ENCODE measurements around the gene ZNF33B. TPM values are rescaled to one million over a fixed set of nuclear protein-coding genes. Genes with fewer than 3 reads are reported as not detected.
"Not testable (repeated sequence)": the region's sequence is repeated elsewhere in the genome, so short reads cannot be mapped to it uniquely, and the experiment has no call there.

ZNF33B gene
- total RNA-seq, 2 donors from 2014 or later: 25.6 to 32.6 TPM

- Histone ChIP-seq H3K27ac (no peak overlapping the region), H3K27me3 (replicated peaks; ENCODE audit: insufficient read depth) (no peaks in the 10 kb centered on the region), H3K4me1 (replicated peaks) (no peaks in the 10 kb centered on the region), H3K9me3 (no peaks in the 10 kb centered on the region), H3K36me3 (no peaks in the 10 kb centered on the region), H3K4me3 (no peak overlapping the region)
- 82% methylated on average over 5 of the region's 5 CpGs for WGBS
- no peak for DNase-seq (ENCODE audit: low spot score)
- no peak for TF ChIP-seq POLR2AphosphoS5 (IDR thresholded peaks at IDR 0.05)
- TF ChIP-seq, protein P1, sequence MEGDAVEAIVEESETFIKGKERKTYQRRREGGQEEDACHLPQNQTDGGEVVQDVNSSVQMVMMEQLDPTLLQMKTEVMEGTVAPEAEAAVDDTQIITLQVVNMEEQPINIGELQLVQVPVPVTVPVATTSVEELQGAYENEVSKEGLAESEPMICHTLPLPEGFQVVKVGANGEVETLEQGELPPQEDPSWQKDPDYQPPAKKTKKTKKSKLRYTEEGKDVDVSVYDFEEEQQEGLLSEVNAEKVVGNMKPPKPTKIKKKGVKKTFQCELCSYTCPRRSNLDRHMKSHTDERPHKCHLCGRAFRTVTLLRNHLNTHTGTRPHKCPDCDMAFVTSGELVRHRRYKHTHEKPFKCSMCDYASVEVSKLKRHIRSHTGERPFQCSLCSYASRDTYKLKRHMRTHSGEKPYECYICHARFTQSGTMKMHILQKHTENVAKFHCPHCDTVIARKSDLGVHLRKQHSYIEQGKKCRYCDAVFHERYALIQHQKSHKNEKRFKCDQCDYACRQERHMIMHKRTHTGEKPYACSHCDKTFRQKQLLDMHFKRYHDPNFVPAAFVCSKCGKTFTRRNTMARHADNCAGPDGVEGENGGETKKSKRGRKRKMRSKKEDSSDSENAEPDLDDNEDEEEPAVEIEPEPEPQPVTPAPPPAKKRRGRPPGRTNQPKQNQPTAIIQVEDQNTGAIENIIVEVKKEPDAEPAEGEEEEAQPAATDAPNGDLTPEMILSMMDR (IDR thresholded peaks at IDR 0.05): no peak
- TF ChIP-seq POLR2A (IDR thresholded peaks at IDR 0.05): no peak
- intact Hi-C loops (cut with DNase I): no loop called here
Measured at GRCh38 chr10:42574336-42574735, 64.0 kb downstream of the ZNF33B start.

DNA sequence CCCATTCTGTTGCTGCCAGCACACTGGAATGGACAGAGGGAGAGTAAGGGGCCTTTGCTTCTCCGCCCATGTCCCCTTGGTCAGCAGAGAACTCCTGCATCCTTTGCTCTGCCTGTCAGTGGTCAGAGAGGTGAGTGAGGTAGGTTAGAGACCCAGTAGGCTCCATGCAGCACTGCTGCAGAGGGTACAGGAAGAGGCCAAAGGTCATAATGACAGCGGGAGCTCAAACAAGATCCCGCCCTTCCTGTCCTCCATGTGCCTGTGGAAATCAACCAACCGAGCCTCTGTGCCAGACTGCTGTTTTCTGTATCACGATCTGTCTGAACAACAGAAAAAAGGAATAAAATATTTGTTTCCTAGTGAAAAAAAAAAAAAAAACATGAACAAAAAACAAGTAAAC, 81.4 kb downstream of the ZNF33B start:
- no peaks in the 10 kb centered on the region for H3K36me3 ChIP-seq
- H3K9me3 ChIP-seq: no peaks in the 10 kb centered on the region
- 69% methylated on average over 5 of the region's 5 CpGs for WGBS
- no peak overlapping the region for H3K27ac ChIP-seq
- no peak overlapping the region for H3K4me3 ChIP-seq
- no peak for DNase-seq (ENCODE audit: low spot score)
- H3K27me3 ChIP-seq (replicated peaks; ENCODE audit: insufficient read depth): no peaks in the 10 kb centered on the region
- intact Hi-C loops (cut with DNase I): loop anchor here (10.0 kb wide), 3 partner anchors 78 to 228 kb away; partner anchors contain the start of genes BMS1 and ZNF33B
- H3K4me1 ChIP-seq (replicated peaks): no peaks in the 10 kb centered on the region
- TF ChIP-seq POLR2AphosphoS5 (IDR thresholded peaks at IDR 0.05): no peak
- TF ChIP-seq, protein P1 (IDR thresholded peaks at IDR 0.05): no peak
- no peak for TF ChIP-seq POLR2A (IDR thresholded peaks at IDR 0.05)

DNA sequence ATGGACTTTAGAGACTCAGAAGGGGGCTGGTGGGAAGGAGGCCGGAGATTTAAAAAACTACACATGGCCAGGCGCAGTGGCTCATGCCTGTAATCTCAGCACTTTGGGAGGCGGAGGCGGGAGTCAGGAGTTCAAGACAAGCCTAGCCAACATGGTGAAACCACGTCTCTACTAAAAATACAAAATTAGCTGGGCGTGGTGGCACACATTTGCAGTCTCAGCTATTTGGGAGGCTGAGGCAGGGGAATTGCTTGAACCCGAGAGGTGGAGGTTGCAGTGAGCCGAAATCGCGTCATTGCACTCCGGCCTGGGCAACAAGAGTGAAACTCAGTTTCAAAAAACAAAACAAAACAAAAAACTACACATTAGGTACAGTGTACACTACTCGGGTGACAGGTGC, 84.8 kb downstream of the ZNF33B start:
- H3K27me3 ChIP-seq (replicated peaks; ENCODE audit: insufficient read depth); H3K4me3 ChIP-seq; H3K4me1 ChIP-seq (replicated peaks); H3K27ac ChIP-seq; H3K36me3 ChIP-seq; H3K9me3 ChIP-seq; DNase-seq (ENCODE audit: low spot score): not testable (repeated sequence)
- WGBS: 91% methylated on average over 12 of the region's 12 CpGs
- intact Hi-C loops (cut with DNase I): loop anchor here (10.0 kb wide), 3 partner anchors 81 to 231 kb away; partner anchors contain the start of genes BMS1 and ZNF33B

DNA sequence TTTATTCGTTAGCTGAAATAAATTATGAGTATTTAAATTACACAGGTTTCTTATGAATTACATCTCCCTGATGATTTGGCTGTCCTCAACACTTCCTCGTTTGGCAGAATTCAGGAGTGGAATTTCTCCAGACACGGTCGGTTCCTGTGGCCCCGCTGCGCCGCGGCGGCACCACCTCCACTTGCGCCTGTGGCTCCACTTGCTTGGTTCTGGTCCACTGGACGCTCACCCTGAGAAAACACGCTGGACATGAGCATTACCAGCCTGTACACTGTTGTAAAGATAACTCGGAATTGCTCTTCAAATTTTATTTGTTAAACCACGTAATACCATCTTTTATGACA, 85.3 kb downstream of the ZNF33B start:
- H3K27ac ChIP-seq: peak overlapping the region in 1 of 2 donors; percentile 28
- no peak for DNase-seq (ENCODE audit: low spot score)
- intact Hi-C loops (cut with DNase I): loop anchor here (10.0 kb wide), 3 partner anchors 82 to 232 kb away; partner anchors contain the start of genes BMS1 and ZNF33B
- H3K4me3 ChIP-seq: peak overlapping the region; percentile 62 to 68
- TF ChIP-seq, protein P1 (IDR thresholded peaks at IDR 0.05): no peak
- no peak for TF ChIP-seq POLR2AphosphoS5 (IDR thresholded peaks at IDR 0.05)
- no peak for TF ChIP-seq POLR2A (IDR thresholded peaks at IDR 0.05)
- H3K9me3 ChIP-seq: no peaks in the 10 kb centered on the region
- WGBS: 6% methylated on average over 14 of the region's 14 CpGs
- no peaks in the 10 kb centered on the region for H3K36me3 ChIP-seq
- no peaks in the 10 kb centered on the region for H3K27me3 ChIP-seq (replicated peaks; ENCODE audit: insufficient read depth)
- H3K4me1 ChIP-seq (replicated peaks): peaks cover 4% of the 10 kb centered on the region

- H3K4me3 ChIP-seq: peak overlapping the region; percentile 62 to 68
- peak; percentile 98 for DNase-seq (ENCODE audit: low spot score)
- peak; percentile 97 for TF ChIP-seq POLR2AphosphoS5 (IDR thresholded peaks at IDR 0.05)
- TF ChIP-seq POLR2A (IDR thresholded peaks at IDR 0.05): peak; percentile 61
- TF ChIP-seq, protein P1 (IDR thresholded peaks at IDR 0.05): no peak
- H3K27ac ChIP-seq: peak overlapping the region; percentile 61 to 72
- no peaks in the 10 kb centered on the region for H3K36me3 ChIP-seq
- intact Hi-C loops (cut with DNase I): loop anchor here (10.0 kb wide), 3 partner anchors 82 to 232 kb away; partner anchors contain the start of genes BMS1 and ZNF33B
- WGBS: under 1% methylated on average over 61 of the region's 61 CpGs
- H3K27me3 ChIP-seq (replicated peaks; ENCODE audit: insufficient read depth): no peaks in the 10 kb centered on the region
- no peaks in the 10 kb centered on the region for H3K9me3 ChIP-seq
- H3K4me1 ChIP-seq (replicated peaks): peaks cover 4% of the 10 kb centered on the region
Measured at GRCh38 chr10:42552188-42553063, 85.9 kb downstream of the ZNF33B start.
